GM12891 (cell line): ENCODE results near the gene TRIM37.

Experiments
- PAX5 ChIP-seq: IDR thresholded peaks from 2 replicates; pipeline ENCODE4 v1.6.1; 2011; ENCODE audit warnings: low read length, moderate library complexity, mild to moderate bottlenecking; ENCODE audit not compliant: insufficient read depth, severe bottlenecking
- POLR2A ChIP-seq: IDR thresholded peaks from 2 replicates; pipeline ENCODE4 v1.6.1; 2011; ENCODE audit warnings: low read depth, low read length, control low read depth
- POLR2AphosphoS5 ChIP-seq: IDR thresholded peaks from 2 replicates; pipeline ENCODE4 v1.6.1; 2011; ENCODE audit warnings: low read depth, low read length, control low read depth
- POU2F2 ChIP-seq: IDR thresholded peaks from 2 replicates; pipeline ENCODE4 v1.6.1; 2011; ENCODE audit warnings: low read depth, mild to moderate bottlenecking, control low read depth, low read length, moderate library complexity
- SPI1 ChIP-seq: IDR thresholded peaks from 2 replicates; pipeline ENCODE4 v1.6.1; 2011; ENCODE audit warnings: low read depth, low read length, control low read depth
- TAF1 ChIP-seq: IDR thresholded peaks from 2 replicates; pipeline ENCODE4 v1.6.1; 2011; ENCODE audit warnings: low read depth, low read length, control low read depth

DNA sequence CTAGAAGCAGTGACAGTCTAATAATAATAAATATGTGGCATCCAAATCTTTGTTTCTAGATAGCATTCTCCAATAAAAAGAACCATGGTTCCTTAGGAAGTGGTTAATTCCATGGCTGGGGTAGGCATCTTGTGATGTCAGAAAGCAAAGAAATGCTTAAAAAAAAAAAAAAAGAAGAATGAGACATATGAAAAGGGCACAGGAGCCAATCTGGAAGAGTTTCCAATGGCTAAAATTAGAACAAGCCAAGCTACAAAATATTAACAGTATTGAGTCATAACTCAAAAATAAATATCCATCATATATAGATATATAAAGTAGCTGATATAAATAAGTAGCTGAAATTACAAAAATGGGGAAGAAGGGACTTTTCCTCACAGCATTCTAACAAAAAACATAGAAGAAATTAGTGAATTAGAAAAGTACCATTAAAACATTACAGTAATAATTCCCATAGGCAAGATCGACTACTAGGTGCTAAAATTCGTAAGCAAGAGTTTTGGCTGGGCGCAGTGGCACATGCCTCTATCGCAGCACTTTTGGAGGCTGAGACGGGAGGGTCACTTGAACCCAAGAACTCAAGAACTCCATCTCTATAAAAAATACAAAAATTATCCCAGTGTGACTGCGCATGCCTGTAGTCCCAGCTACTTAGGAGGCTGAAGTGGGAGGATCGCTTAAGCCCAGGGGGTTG, 111.3 kb downstream of the TRIM37 start:
- no peak for TF ChIP-seq POU2F2
- TF ChIP-seq POLR2AphosphoS5: no peak
- no peak for TF ChIP-seq POLR2A
- TF ChIP-seq PAX5: no peak
- no peak for TF ChIP-seq SPI1
- TF ChIP-seq TAF1: no peak
